IMR-90 (cell line): ENCODE results near the gene SERTAD4. TPM values are rescaled to one million over a fixed set of nuclear protein-coding genes. Genes with fewer than 3 reads are reported as not detected.

Experiments used
- ATAC-seq: fragments of 200-7000 bp; cut with Tn5 transposase; 2 replicates; pipeline ENCODE4 v1.9.1; 2020; ENCODE audit warnings: low read depth, mild to moderate bottlenecking, moderate library complexity
- BruUV-seq: library from RNA; stranded (reverse); fragments of 400-500 nt; replicated peaks from 2 replicates; lab custom pipeline; 2021; lab: Mats Ljungman, UMichigan
- CTCF ChIA-PET: fragments of 300-600 bp; formaldehyde crosslinking; extraction: SDS; loops from one replicate; lab custom pipeline; 2021; ENCODE audit warnings: antibody characterized with exemption; lab: Yijun Ruan, JAX
- POLR2A ChIA-PET: fragments of 300-600 bp; sonication (Branson Sonifier 250); formaldehyde crosslinking; loops from one replicate; lab custom pipeline; 2022; ENCODE audit warnings: antibody characterized with exemption; ENCODE audit not compliant: unreplicated experiment; lab: Charles Lee
- DNase-seq: peaks from one replicate; pipeline ENCODE4 v3.0.0; 2013
- H2AFZ ChIP-seq: replicated peaks from 2 replicates; pipeline ENCODE3; 2013; ENCODE audit warnings: low read length, mild to moderate bottlenecking; ENCODE audit not compliant: poor library complexity
- H2AK5ac ChIP-seq: 2 replicates; pipeline ENCODE4 v1.6.1; 2013; ENCODE audit warnings: low read depth, low read length, inconsistent platforms
- H2AK9ac ChIP-seq: replicated peaks from 2 replicates; pipeline ENCODE3; 2013; ENCODE audit warnings: mild to moderate bottlenecking, low read depth, low read length, moderate library complexity; ENCODE audit not compliant: poor library complexity
- H2BK120ac ChIP-seq: 2 replicates; pipeline ENCODE4 v1.6.1; 2013; ENCODE audit warnings: low read depth, low read length, inconsistent platforms
- H2BK15ac ChIP-seq: 3 replicates; pipeline ENCODE4 v1.6.1; 2013; ENCODE audit warnings: low read depth, low read length, inconsistent platforms
- H2BK20ac ChIP-seq: 2 replicates; pipeline ENCODE4 v1.6.1; 2013; ENCODE audit warnings: low read depth, mild to moderate bottlenecking, inconsistent platforms, low read length, moderate library complexity
- H2BK5ac ChIP-seq: 2 replicates; pipeline ENCODE4 v1.6.1; 2013; ENCODE audit warnings: mild to moderate bottlenecking, low read depth, low read length, inconsistent platforms; ENCODE audit not compliant: poor library complexity, severe bottlenecking
- H3K14ac ChIP-seq: replicated peaks from 2 replicates; pipeline ENCODE4 v1.6.1; 2013; ENCODE audit warnings: low read depth, low read length, inconsistent platforms
- H3K18ac ChIP-seq: 2 replicates; pipeline ENCODE4 v1.6.1; 2013; ENCODE audit warnings: low read depth, low read length, control low read depth
- H3K23ac ChIP-seq: 2 replicates; pipeline ENCODE4 v1.6.1; 2013; ENCODE audit warnings: low read depth, low read length, inconsistent platforms
- H3K27ac ChIP-seq: 2 replicates; pipeline ENCODE4 v1.5.1; 2013; ENCODE audit warnings: mild to moderate bottlenecking, control low read depth, low read length; ENCODE audit not compliant: insufficient read depth
- H3K27me3 ChIP-seq: 2 replicates; pipeline ENCODE4 v1.6.1; 2013; ENCODE audit warnings: low read length; ENCODE audit not compliant: control insufficient read depth, insufficient read depth
- H3K36me3 ChIP-seq: 2 replicates; pipeline ENCODE4 v1.6.1; 2013; ENCODE audit warnings: low read length, mixed read lengths; ENCODE audit not compliant: control insufficient read depth, insufficient read depth
- H3K4ac ChIP-seq: 2 replicates; pipeline ENCODE4 v1.6.1; 2013; ENCODE audit warnings: low read depth, low read length, inconsistent platforms
- H3K4me1 ChIP-seq: 2 replicates; pipeline ENCODE4 v1.6.1; 2013; ENCODE audit warnings: low read length, mixed read lengths; ENCODE audit not compliant: control insufficient read depth, insufficient read depth
- H3K4me2 ChIP-seq: 2 replicates; pipeline ENCODE4 v1.6.1; 2013; ENCODE audit warnings: low read depth, mild to moderate bottlenecking, control low read depth, low read length, moderate library complexity
- H3K4me3 ChIP-seq: 2 replicates; pipeline ENCODE4 v1.5.1; 2013; ENCODE audit warnings: low read depth, mild to moderate bottlenecking, control low read depth, low read length, moderate library complexity; ENCODE audit not compliant: insufficient read depth
- H3K56ac ChIP-seq: 2 replicates; pipeline ENCODE4 v1.6.1; 2013; ENCODE audit warnings: low read length, inconsistent platforms; ENCODE audit not compliant: insufficient read depth; ENCODE audit errors: extremely low read depth
- H3K79me1 ChIP-seq, 2 experiments: 2 replicates each; pipeline ENCODE4 v1.6.1; 2013; ENCODE audit warnings: low read length in 2 of 2, inconsistent platforms in 1 of 2, low read depth in 1 of 2
- H3K9ac ChIP-seq: 2 replicates; pipeline ENCODE4 v1.6.1; 2013; ENCODE audit warnings: low read depth, low read length, control low read depth
- H3K9me1 ChIP-seq: 2 replicates; pipeline ENCODE4 v1.6.1; 2013; ENCODE audit warnings: low read length, inconsistent platforms; ENCODE audit not compliant: insufficient read depth
- H3K9me3 ChIP-seq: 2 replicates; pipeline ENCODE4 v1.6.1; 2013; ENCODE audit warnings: low read length; ENCODE audit not compliant: control insufficient read depth, insufficient read depth
- H4K20me1 ChIP-seq: 2 replicates; pipeline ENCODE4 v1.6.1; 2013; ENCODE audit warnings: low read length, inconsistent platforms; ENCODE audit not compliant: insufficient read depth
- H4K5ac ChIP-seq: 2 replicates; pipeline ENCODE4 v1.6.1; 2013; ENCODE audit warnings: mild to moderate bottlenecking, low read depth, low read length, control low read depth
- H4K8ac ChIP-seq, 2 experiments: 2 replicates each; pipeline ENCODE4 v1.6.1; 2013; ENCODE audit warnings: low read depth in 2 of 2, low read length in 2 of 2, control low read depth in 1 of 2, inconsistent platforms in 1 of 2
- H4K91ac ChIP-seq: 2 replicates; pipeline ENCODE4 v1.6.1; 2013; ENCODE audit warnings: low read depth, low read length, inconsistent platforms; ENCODE audit not compliant: insufficient read depth
- BHLHE40 ChIP-seq: fragments of 150-350 bp; IDR thresholded peaks from 2 replicates; pipeline ENCODE4 v1.6.1; 2016; ENCODE audit warnings: mild to moderate bottlenecking, low read depth, low read length
- CHD1 ChIP-seq: IDR thresholded peaks from 2 replicates; pipeline ENCODE4 v1.6.1; 2012; ENCODE audit warnings: low read depth, low read length, improper control_type of control experiment
- MAFK ChIP-seq: IDR thresholded peaks from 2 replicates; pipeline ENCODE4 v1.6.1; 2012; ENCODE audit warnings: low read depth, low read length, improper control_type of control experiment
- MXI1 ChIP-seq: IDR thresholded peaks from 2 replicates; pipeline ENCODE4 v1.6.1; 2012; ENCODE audit warnings: low read depth, mild to moderate bottlenecking, low read length, moderate library complexity, borderline replicate concordance
- NFE2L2 ChIP-seq: fragments of 150-350 bp; IDR thresholded peaks from 2 replicates; pipeline ENCODE4 v1.6.1; 2016; ENCODE audit warnings: low read depth, mild to moderate bottlenecking, low read length
- POLR2A ChIP-seq: IDR thresholded peaks from 2 replicates; pipeline ENCODE4 v1.6.1; 2012; ENCODE audit warnings: mild to moderate bottlenecking, low read depth, low read length
- RAD21 ChIP-seq: IDR thresholded peaks from 2 replicates; pipeline ENCODE4 v1.6.1; 2012; ENCODE audit warnings: low read length, improper control_type of control experiment
- RCOR1 ChIP-seq: IDR thresholded peaks from 2 replicates; pipeline ENCODE4 v1.6.1; 2012; ENCODE audit warnings: mild to moderate bottlenecking, low read length, improper control_type of control experiment; ENCODE audit not compliant: insufficient replicate concordance
- SMC3 ChIP-seq: fragments of 150-350 bp; IDR thresholded peaks from 2 replicates; pipeline ENCODE4 v1.6.1; 2016; ENCODE audit warnings: low read depth, mild to moderate bottlenecking, antibody characterized with exemption, low read length, moderate library complexity
- WGBS, 2 experiments: methylation state at CpG; one replicate each; pipeline versions ENCODE4 v1.1.5 to v1.1.7; 2013; ENCODE audit warnings: missing lambda C conversion rate in 2 of 2; ENCODE audit not compliant: insufficient read length in 1 of 2; ENCODE audit errors: extremely low coverage in 2 of 2; 5-methylcytosine and 5-hydroxymethylcytosine counted together
- dilution Hi-C: fragments of 300-500 bp; cut with HindIII; formaldehyde crosslinking; loops from one replicate; pipeline ENCODE4 v1.14.3; 2018; ENCODE audit warnings: low sequenced_read_pairs; ENCODE audit not compliant: unreplicated experiment
- in situ Hi-C: fragments of 300-500 bp; cut with MboI; formaldehyde crosslinking; loops from 3 replicates; pipeline ENCODE4 v1.14.3; 2019; ENCODE audit warnings: low sequenced_read_pairs, inconsistent platforms, mixed read lengths
- intact Hi-C: fragments of 100-400 bp; cut with micrococcal nuclease; formaldehyde crosslinking; loops from 2 replicates; pipeline ENCODE4 v1.10.0; 2022
- polyA plus RNA-seq, 3 experiments: library from polyadenylated mRNA; depleted of rRNA; stranded (reverse); fragments of >200 nt; gene quantifications; 2 replicates each; pipeline ENCODE4 v1.2.3, GENCODE V29; 2012; ENCODE audit warnings: low replicate concordance in 1 of 3
- total RNA-seq: library from RNA; depleted of rRNA; stranded (reverse); fragments of >200 nt; gene quantifications from 2 replicates; pipeline ENCODE4 v1.2.3, GENCODE V29; 2012
- TF ChIP-seq, protein P1 (sequence below): fragments of 150-350 bp; IDR thresholded peaks from 2 replicates; pipeline ENCODE4 v1.6.1; 2016; ENCODE audit warnings: low read depth, mild to moderate bottlenecking, low read length, moderate library complexity, borderline replicate concordance
- TF ChIP-seq, protein P2 (sequence below): conservative IDR thresholded peaks from 2 replicates; pipeline ENCODE4 v1.5.1; 2012; ENCODE audit warnings: mild to moderate bottlenecking, low read depth, low read length, improper control_type of control experiment
- TF ChIP-seq, protein P3 (sequence below): fragments of 150-350 bp; IDR thresholded peaks from 2 replicates; pipeline ENCODE4 v1.6.1; 2017; ENCODE audit warnings: mild to moderate bottlenecking, antibody characterized with exemption, low read length, low read depth

SERTAD4 gene
- total and polyA plus RNA-seq, 2 of the 4 experiments (the other 2 are of a cell fraction) = under 0.01 to 0.22 TPM

DNA sequence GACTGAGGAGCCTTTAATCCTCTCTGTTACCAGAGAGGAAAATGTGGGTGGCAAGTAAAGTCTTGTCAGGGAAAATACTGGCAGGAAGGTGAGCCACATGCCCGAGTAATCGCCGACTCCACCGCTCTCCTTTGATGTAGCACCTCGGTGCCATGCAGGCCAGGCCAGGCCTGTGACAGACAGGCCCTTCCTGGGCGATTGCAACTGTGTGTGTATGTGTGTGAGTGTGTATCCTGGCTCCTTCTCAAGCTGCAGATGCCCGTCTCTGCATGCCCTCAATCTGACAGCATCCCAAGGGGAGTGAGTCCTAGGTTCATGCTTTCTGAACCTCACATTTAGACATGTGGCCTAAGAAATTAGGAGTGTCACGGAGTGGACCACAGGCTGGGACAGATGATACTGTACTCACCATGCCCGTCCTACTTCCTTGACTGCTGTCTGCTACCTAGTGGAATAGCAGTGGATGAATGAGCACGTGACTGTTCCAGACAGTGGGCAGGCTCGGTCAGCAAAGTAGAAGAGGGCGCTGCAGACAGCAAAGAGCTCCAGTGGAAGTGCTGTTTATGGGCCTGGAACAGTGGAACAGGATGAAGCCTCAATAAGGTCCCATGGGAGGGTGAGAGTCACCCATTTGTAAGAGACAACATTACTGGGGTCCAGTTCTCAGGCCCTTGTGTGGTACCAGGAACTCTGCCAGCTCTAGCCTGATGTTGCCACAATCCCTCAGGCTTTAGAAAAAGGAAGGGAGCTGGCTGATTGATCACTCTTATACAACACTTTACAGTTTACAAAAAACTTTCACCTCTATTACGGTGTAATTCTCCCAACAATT is 25.3 kb downstream of the SERTAD4 start:
- no peak overlapping the region for H3K9ac ChIP-seq
- H3K56ac ChIP-seq = no peak overlapping the region
- in situ Hi-C loops (no loop called here), intact Hi-C loops (no loop called here), dilution Hi-C loops (no loop called here)
- no peak for TF ChIP-seq CHD1
- TF ChIP-seq, protein P1, sequence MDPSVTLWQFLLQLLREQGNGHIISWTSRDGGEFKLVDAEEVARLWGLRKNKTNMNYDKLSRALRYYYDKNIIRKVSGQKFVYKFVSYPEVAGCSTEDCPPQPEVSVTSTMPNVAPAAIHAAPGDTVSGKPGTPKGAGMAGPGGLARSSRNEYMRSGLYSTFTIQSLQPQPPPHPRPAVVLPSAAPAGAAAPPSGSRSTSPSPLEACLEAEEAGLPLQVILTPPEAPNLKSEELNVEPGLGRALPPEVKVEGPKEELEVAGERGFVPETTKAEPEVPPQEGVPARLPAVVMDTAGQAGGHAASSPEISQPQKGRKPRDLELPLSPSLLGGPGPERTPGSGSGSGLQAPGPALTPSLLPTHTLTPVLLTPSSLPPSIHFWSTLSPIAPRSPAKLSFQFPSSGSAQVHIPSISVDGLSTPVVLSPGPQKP = no peak
- no peak for TF ChIP-seq POLR2A
- TF ChIP-seq, protein P2, sequence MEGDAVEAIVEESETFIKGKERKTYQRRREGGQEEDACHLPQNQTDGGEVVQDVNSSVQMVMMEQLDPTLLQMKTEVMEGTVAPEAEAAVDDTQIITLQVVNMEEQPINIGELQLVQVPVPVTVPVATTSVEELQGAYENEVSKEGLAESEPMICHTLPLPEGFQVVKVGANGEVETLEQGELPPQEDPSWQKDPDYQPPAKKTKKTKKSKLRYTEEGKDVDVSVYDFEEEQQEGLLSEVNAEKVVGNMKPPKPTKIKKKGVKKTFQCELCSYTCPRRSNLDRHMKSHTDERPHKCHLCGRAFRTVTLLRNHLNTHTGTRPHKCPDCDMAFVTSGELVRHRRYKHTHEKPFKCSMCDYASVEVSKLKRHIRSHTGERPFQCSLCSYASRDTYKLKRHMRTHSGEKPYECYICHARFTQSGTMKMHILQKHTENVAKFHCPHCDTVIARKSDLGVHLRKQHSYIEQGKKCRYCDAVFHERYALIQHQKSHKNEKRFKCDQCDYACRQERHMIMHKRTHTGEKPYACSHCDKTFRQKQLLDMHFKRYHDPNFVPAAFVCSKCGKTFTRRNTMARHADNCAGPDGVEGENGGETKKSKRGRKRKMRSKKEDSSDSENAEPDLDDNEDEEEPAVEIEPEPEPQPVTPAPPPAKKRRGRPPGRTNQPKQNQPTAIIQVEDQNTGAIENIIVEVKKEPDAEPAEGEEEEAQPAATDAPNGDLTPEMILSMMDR = no peak
- TF ChIP-seq MXI1 = no peak
- no peak for TF ChIP-seq MAFK
- no peak for TF ChIP-seq RCOR1
- TF ChIP-seq SMC3 = no peak
- no peak for TF ChIP-seq NFE2L2
- TF ChIP-seq BHLHE40 = no peak
- TF ChIP-seq, protein P3, sequence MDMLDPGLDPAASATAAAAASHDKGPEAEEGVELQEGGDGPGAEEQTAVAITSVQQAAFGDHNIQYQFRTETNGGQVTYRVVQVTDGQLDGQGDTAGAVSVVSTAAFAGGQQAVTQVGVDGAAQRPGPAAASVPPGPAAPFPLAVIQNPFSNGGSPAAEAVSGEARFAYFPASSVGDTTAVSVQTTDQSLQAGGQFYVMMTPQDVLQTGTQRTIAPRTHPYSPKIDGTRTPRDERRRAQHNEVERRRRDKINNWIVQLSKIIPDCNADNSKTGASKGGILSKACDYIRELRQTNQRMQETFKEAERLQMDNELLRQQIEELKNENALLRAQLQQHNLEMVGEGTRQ = no peak
- no peak for TF ChIP-seq RAD21
- no peak overlapping the region for H3K23ac ChIP-seq
- H4K91ac ChIP-seq = no peak overlapping the region
- H2AFZ ChIP-seq = peak overlapping the region; percentile 39
- CTCF ChIA-PET = interaction anchor here (1.6 kb wide), 1 partner anchor 18 kb away, joined by 4 read pairs; no protein-coding TSS in a partner anchor
- H4K20me1 ChIP-seq = no peaks in the 10 kb centered on the region
- no peak overlapping the region for H3K4ac ChIP-seq
- H2BK15ac ChIP-seq = no peak overlapping the region
- peaks cover 38% of the 10 kb centered on the region for H3K27me3 ChIP-seq
- H3K79me1 ChIP-seq = no peaks in the 10 kb centered on the region
- H3K27ac ChIP-seq = no peak overlapping the region
- H2BK5ac ChIP-seq = no peak overlapping the region
- H3K9me1 ChIP-seq = peaks cover 6% of the 10 kb centered on the region; the same call in 1 of the 2 replicates
- 87% methylated on average over 4 of the region's 13 CpGs; no CpG with 5 or more reads in 1 of the 2 experiments for WGBS, 2 experiments
- no peak overlapping the region for H4K5ac ChIP-seq
- no peak overlapping the region for H2AK9ac ChIP-seq
- no peak overlapping the region for H3K18ac ChIP-seq
- H3K9me3 ChIP-seq = no peaks in the 10 kb centered on the region
- H3K14ac ChIP-seq = no peak overlapping the region
- H3K4me3 ChIP-seq = no peak overlapping the region
- H3K4me1 ChIP-seq = peaks cover 2% of the 10 kb centered on the region; the same call in 1 of the 2 replicates
- no peaks in the 10 kb centered on the region for H3K36me3 ChIP-seq
- POLR2A ChIA-PET = no interaction called here
- BruUV-seq = no TSS peak
- no peak for ATAC-seq
- H2BK120ac ChIP-seq = no peak overlapping the region
- no peak overlapping the region for H3K4me2 ChIP-seq
- no peak overlapping the region for H2BK20ac ChIP-seq
- DNase-seq = no peak
- H4K8ac ChIP-seq = no peak overlapping the region
- no peak overlapping the region for H2AK5ac ChIP-seq
